ENCODE results near the gene ZNF683.
"Not testable (repeated sequence)": the region's sequence is repeated elsewhere in the genome, so short reads cannot be mapped to it uniquely, and the experiment has no call there.

The ZNF683 gene

GRCh38 chr1:26372611-26373010 lies at the start of gene ZNF683:
ZNF683 (minus strand) TSS chr1:26372750; CDS start chr1:26368571, 4,179 bp downstream.
- DNase-seq (ENCODE audit: low read depth) = not testable (repeated sequence)

DNA sequence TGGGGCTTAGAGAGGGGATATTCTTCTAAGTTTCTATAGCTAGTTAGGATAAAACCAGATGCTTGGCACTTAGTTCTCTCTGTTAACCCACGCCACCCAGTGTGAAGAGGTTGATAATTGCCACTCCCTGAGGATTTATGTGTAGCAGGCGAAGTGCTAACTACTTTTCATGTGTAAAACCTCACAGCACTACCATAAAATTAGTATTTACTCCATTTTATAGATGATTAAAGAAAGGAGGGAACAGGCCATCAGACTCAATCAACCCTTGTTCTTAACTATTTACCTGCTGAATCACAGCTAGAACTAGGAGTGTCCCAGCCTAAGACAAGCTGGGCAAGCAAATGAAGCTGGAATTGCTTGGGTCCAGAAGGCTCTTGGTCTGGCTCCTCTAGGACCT lies 46.9 kb upstream of the ZNF683 start:
- DNase-seq (ENCODE audit: low read depth) = no peak

DNA sequence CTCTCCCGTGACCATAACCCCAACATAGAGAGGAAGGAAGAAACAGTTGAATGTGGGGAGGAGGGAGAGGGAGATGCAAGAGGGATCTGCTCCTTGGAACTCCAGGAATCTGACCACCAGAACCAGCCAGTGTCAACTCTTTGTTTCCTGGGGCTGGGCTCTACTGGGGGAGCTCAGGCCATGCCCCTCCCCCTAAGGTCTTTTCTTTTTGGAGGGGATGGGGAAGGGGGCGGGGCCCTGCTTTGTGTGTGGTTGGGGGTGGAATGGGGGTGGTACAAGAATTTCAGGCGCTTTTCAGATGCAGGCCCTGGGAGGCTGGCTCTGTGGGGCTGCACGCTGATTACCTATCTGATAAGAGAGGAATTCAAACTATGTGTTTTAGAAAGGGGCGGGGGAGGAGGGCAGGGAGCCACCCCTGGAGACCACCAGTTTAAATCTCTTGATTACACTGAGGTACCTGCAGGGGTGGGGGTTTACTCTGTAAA lies 46.4 kb upstream of the ZNF683 start:
- no peak for DNase-seq (ENCODE audit: low read depth)

- no peak for DNase-seq (ENCODE audit: low read depth)
Measured at GRCh38 chr1:26417111-26417759, 44.7 kb upstream of the ZNF683 start.

DNA sequence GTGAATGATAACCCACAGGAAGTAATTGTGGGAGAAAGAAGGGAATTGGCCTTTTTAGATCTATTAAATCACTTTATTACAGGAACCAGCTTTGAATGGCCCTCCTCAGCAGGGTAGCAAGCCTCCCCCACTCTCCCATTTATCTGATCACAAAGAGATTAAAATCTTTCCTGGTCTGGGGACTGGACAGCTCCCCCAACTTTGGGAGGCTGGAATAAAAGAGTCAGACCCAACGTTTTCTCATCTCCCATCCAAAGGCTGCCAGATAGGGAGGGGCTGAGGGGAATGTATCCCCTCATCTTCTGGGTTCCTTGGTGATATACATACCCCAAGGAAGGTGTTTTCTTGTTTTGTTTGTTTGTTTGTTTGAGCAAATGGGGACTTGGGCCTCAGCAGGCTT lies 40.5 kb upstream of the ZNF683 start:
- no peak for DNase-seq (ENCODE audit: low read depth)

DNA sequence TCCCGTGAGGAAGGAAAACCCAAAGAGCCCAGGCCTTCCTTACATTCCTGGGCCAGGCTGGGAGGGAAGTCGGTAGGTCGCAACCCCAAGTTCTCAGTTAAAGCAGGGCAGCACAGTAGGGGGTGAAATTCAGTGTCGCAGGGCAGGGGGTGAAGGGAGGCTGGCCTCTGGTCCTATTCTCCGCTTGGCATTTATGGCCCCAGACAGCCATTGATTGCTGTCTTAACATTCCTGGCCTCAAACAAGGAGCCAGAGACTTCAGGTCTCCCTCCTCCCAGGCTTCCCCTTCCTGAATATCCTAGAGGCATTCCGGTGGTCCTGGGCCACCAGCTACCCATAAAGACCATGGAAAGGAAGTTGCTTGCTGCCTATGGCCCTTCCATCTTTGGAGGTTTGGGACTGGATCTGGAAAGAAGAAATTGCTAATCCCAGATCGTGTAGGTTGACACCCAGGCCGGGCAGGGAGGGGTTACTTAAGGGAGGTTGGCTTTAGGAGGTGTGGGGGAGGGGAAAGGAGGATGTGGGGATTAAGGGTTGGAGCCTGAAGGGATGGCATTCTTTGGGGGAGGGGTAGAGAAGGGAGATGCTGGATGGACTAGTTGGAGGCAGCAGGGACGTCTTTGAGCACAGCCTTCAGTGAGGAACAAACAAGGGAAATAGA lies 39.8 kb upstream of the ZNF683 start:
- DNase-seq (ENCODE audit: low read depth) = no peak

DNA sequence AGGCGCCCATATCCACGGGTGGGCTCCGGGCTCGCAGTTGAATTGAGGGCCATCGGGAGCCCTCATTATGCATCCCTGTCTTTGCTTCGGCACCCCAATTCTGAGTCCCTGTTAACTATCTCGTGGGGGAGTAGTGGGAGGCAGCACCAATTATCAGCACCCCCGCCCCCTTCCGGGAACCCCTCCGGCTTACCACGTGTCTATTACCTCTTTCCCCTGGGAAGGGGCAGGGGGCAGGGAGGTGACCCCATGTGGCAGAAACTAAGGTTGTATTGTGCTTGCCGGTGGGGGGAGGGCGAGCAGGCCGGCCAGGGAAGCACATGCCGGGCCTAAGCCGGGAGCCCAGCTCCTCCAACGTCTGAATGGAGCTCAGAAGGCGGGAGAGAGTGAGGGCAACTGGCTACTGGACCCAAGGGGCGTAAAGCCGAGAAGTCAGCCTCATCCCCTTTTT lies 39.1 kb upstream of the ZNF683 start:
- DNase-seq (ENCODE audit: low read depth) = no peak

DNA sequence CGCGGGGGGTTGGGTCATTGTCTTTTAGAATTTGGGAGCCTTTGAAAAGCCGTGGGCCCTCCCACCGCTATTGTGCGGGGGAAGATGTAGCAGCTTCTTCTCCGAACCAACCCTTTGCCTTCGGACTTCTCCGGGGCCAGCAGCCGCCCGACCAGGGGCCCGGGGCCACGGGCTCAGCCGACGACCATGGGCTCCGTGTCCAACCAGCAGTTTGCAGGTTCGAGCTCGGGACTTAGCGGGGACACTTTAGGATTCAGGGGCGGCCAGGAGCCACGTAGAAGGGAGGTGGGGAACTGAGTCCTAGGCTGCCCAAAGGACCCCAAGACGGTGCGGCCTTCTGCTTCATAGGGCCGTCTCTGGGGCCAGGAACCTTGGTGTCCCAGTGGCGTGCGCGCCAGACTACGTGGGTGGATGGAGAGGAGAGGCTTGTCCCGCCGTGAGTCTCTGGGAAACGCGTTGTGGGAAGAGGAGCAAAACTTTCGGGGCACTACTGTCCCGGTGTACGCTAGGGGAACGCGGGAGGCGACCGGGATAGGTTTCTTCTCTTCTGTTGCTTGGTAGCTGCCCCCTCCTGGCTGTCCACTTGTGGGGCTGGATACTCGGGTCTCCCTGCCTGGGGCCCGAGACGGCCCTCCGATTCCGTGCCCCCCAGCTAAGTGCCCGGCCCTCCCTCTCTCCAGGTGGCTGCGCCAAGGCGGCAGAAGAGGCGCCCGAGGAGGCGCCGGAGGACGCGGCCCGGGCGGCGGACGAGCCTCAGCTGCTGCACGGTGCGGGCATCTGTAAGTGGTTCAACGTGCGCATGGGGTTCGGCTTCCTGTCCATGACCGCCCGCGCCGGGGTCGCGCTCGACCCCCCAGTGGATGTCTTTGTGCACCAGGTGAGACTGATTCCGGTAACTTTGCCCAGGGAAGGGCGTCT lies 38.4 kb upstream of the ZNF683 start, which contains the start of gene LIN28A:
LIN28A (plus strand) TSS at position 112 of the 918 bp plus-strand sequence; CDS start at position 187, 75 bp downstream.
- DNase-seq (ENCODE audit: low read depth) = no peak

DNA sequence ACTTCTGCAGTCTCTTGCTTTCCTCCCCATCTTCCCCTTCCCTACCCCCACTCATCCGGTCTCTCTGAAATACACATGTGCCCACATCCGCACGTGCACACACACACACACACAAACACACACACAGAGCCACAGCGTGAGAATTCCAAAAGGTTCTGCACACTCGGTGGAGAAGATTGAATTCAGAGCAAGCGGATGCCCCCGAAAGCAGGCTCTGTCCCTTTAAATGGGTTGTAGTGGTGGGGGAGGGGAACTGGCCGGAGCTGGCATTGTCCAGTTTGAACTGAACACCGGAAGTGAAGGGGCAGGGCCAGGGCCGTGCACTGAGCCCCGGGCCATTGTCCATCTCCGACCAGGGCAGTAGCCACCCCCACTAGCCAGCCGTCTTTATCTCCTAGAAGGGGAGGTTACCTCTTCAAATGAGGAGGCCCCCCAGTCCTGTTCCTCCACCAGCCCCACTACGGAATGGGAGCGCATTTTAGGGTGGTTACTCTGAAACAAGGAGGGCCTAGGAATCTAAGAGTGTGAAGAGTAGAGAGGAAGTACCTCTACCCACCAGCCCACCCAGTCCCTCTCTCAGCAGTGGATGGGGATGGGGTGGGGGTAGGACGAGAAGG lies 36.7 kb upstream of the ZNF683 start:
- DNase-seq (ENCODE audit: low read depth) = no peak

GRCh38 chr1:26408604-26409003 lies 36.1 kb upstream of the ZNF683 start:
- peak; percentile 54 for DNase-seq (ENCODE audit: low read depth)

DNA sequence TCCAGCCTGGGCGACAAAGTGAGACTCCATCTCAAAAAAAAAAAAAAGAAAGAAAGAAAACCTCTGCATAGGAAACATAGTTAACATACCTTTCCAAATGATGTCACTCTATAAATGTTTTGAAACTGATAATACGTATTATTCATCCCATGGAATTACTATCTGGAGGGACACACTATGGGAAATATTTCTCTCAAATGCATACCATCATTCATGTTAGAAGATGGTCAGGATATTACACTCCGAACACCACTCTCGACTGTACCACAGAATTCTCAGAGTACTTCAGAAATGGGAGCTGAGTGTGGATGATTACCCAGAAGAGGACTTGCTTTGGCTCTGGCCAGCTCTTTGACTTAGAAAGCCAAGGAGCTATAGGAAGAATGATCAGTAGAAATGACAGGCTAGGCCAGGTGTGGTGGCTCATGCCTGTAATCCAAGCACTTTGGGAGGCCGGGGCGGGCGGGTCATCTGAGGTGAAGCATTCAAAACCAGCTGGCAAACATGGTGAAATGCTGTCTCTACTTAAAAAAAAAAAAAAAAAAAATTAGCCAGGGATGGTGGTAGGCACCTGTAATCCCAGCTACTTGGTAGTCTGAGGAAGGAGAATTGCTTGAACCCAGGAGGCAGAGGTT lies 32.8 kb upstream of the ZNF683 start:
- no peak for DNase-seq (ENCODE audit: low read depth)

DNA sequence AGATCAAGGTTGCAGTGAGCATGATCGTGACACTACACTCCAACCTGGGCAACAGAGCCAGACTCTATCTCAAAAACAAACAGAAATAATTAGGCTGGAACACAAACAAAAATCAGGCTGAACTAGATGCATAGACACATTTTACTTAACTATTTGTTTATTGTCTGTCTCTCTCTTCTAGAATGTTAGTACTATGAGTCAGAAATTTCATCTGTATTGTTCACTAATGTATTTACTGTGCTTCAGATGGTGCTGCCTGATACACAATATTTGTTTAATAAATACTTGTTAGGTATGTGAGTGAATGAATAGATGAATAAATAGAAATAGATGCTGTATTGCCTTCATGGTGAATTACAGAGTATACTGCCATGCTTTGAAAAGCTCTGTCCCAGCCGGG lies 32.1 kb upstream of the ZNF683 start:
- DNase-seq (ENCODE audit: low read depth) = no peak

- DNase-seq (ENCODE audit: low read depth) = no peak
Measured at GRCh38 chr1:26403656-26404055, 31.1 kb upstream of the ZNF683 start.

DNA sequence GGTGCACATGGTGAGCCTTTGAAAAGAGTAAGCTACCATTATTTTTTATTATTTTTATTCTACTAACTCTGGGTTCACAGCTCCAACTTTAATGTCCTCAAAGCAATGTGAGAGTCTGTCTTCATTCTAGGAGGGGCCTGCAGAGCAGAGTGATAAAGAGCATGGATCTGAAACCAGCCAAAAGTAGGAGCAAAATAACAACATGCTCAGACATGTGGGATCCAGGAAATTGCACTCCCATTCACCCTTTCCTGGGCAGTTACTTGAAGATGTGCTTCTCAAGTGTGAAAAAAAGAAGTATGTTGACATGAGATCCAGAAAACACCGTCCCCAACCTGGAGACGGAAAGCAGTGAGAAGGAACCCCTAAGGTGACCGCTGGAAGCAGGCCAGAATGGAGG lies 29.3 kb upstream of the ZNF683 start:
- no peak for DNase-seq (ENCODE audit: low read depth)

DNA sequence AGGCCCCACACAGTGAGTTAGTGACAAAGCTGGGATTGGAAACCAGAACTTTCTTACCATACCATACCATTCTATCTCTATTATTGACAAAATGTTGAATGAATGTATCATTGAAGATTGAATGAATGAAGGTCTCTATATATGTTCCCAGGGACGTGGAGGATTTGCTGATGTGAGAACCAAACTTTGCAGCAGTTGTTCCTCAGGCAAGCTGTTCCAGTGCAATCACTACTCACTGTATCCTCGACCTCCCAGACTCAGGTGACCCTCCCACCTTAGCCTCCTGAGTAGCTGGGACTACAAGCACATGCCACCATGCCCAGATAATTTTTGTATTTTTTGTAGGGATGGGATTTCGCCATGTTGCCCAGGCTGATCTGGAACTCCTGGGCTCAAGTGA lies 26.5 kb upstream of the ZNF683 start:
- no peak for DNase-seq (ENCODE audit: low read depth)

- no peak for DNase-seq (ENCODE audit: low read depth)
Measured at GRCh38 chr1:26395754-26396153, 23.2 kb upstream of the ZNF683 start.

GRCh38 chr1:26391450-26391849 lies 18.9 kb upstream of the ZNF683 start:
- DNase-seq (ENCODE audit: low read depth) = peak; percentile 26

DNA sequence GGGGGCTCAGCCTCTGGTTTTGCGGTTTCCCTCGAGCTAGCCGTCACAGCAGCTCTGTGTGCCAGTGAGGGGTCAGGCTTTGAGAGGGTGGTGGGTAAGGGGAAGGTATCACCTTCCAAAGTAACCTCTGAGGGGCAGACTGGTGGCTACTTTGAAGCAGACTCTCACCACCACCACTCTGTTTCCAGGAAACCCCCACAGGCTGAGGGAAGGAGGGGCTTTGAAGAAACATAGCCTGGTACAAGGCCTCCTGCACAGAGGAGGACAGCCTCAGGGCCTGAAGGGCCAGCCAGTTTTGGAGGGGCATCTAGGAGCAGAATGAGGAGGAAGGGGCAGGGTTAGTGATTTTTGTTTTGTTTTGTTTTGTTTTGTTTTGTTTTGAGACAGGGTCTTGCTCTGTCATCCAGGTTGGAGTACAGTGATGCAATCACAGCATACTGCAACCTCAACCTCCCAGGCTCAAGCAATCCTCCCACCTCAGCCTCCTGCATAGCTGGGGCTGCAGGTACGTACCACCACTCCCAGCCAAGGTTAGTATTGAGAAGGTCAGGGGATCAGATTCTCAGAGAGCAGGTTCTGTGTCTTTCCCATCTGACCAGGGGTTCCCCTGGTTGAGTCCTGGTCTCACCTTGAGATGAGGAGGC lies 17.2 kb upstream of the ZNF683 start:
- no peak for DNase-seq (ENCODE audit: low read depth)

GRCh38 chr1:26388791-26389445 lies 16.4 kb upstream of the ZNF683 start:
- no peak for DNase-seq (ENCODE audit: low read depth)

GRCh38 chr1:26387447-26387846 lies 14.9 kb upstream of the ZNF683 start:
- DNase-seq (ENCODE audit: low read depth) = no peak

Data from GM04504 (cell line).